Mesenchymal stem cell (in vitro differentiated cells and primary cell): ENCODE results near the gene FBXL17.

ENCODE experiments used
- DNase-seq: peaks from one replicate; pipeline ENCODE4 v3.0.0-alpha.2; 2013
- H2AFZ ChIP-seq: one replicate; pipeline ENCODE4 v1.6.1; 2013; ENCODE audit warnings: low read depth, mild to moderate bottlenecking, control low read depth, inconsistent platforms, low read length, moderate library complexity
- H2AK5ac ChIP-seq: 2 replicates; pipeline ENCODE4 v1.6.1; 2013; ENCODE audit warnings: low read length, moderate library complexity, mild to moderate bottlenecking, inconsistent platforms; ENCODE audit not compliant: severe bottlenecking
- H2BK120ac ChIP-seq: one replicate; pipeline ENCODE4 v1.6.1; 2013; ENCODE audit warnings: low read depth, mild to moderate bottlenecking, inconsistent platforms, low read length, moderate library complexity
- H2BK12ac ChIP-seq, 2 experiments: one replicate each; pipeline ENCODE4 v1.6.1; 2013; ENCODE audit warnings: inconsistent platforms in 2 of 2, low read length in 2 of 2, mild to moderate bottlenecking in 2 of 2, moderate library complexity in 2 of 2, control low read depth in 1 of 2
- H2BK15ac ChIP-seq: one replicate; pipeline ENCODE4 v1.6.1; 2013; ENCODE audit warnings: mild to moderate bottlenecking, low read depth, inconsistent platforms; ENCODE audit not compliant: poor library complexity, severe bottlenecking
- H2BK5ac ChIP-seq: 2 replicates; pipeline ENCODE4 v1.6.1; 2013; ENCODE audit warnings: low read depth, mild to moderate bottlenecking, low read length, control low read depth, inconsistent platforms; ENCODE audit not compliant: poor library complexity, severe bottlenecking
- H3K14ac ChIP-seq, 2 experiments: one replicate each; pipeline ENCODE4 v1.6.1; 2013; ENCODE audit warnings: inconsistent platforms in 2 of 2, low read length in 2 of 2, control low read depth in 1 of 2, mild to moderate bottlenecking in 1 of 2, moderate library complexity in 1 of 2
- H3K18ac ChIP-seq, 2 experiments: one replicate each; pipeline ENCODE4 v1.6.1; 2013; ENCODE audit warnings: inconsistent platforms in 2 of 2, low read length in 2 of 2, control low read depth in 1 of 2, low read depth in 1 of 2, mild to moderate bottlenecking in 1 of 2
- H3K23ac ChIP-seq, 2 experiments: one replicate each; pipeline ENCODE4 v1.6.1; 2013; ENCODE audit warnings: inconsistent platforms in 2 of 2, low read length in 2 of 2, mild to moderate bottlenecking in 2 of 2, moderate library complexity in 2 of 2, control low read depth in 1 of 2
- H3K27ac ChIP-seq: 2 replicates; pipeline ENCODE4 v1.5.1; 2013; ENCODE audit warnings: mild to moderate bottlenecking, moderate library complexity, low read length, control low read depth, inconsistent platforms; ENCODE audit not compliant: poor library complexity, severe bottlenecking
- H3K27me3 ChIP-seq, 2 experiments: 2 replicates each; pipeline versions ENCODE4 v1.6.1 to v1.7.0; 2013; ENCODE audit warnings: low read length in 2 of 2, mild to moderate bottlenecking in 2 of 2, moderate library complexity in 2 of 2, control low read depth in 1 of 2, inconsistent platforms in 1 of 2; ENCODE audit not compliant: control insufficient read depth in 1 of 2, insufficient read depth in 1 of 2
- H3K36me3 ChIP-seq, 2 experiments: 2 replicates each; pipeline versions ENCODE4 v1.6.1 to v1.7.0; 2013; ENCODE audit warnings: low read length in 2 of 2, control low read depth in 1 of 2, inconsistent platforms in 1 of 2, low read depth in 1 of 2, mild to moderate bottlenecking in 1 of 2; ENCODE audit not compliant: insufficient read depth in 2 of 2, control insufficient read depth in 1 of 2
- H3K4ac ChIP-seq, 2 experiments: one replicate each; pipeline ENCODE4 v1.6.1; 2013; ENCODE audit warnings: inconsistent platforms in 2 of 2, low read length in 2 of 2, mild to moderate bottlenecking in 2 of 2, moderate library complexity in 2 of 2, control low read depth in 1 of 2, low read depth in 1 of 2
- H3K4me1 ChIP-seq: 2 replicates; pipeline ENCODE4 v1.6.1; 2013; ENCODE audit warnings: low read depth, low read length, control low read depth; ENCODE audit not compliant: control insufficient read depth, insufficient read depth
- H3K4me2 ChIP-seq: 2 replicates; pipeline ENCODE4 v1.6.1; 2013; ENCODE audit warnings: low read length, mild to moderate bottlenecking, inconsistent platforms; ENCODE audit not compliant: poor library complexity, severe bottlenecking
- H3K4me3 ChIP-seq, 2 experiments: 2 replicates each; pipeline versions ENCODE4 v1.5.1 to v1.7.0; 2013; ENCODE audit warnings: low read length in 2 of 2, mild to moderate bottlenecking in 2 of 2, control low read depth in 1 of 2, low read depth in 1 of 2; ENCODE audit not compliant: insufficient read depth in 1 of 2
- H3K79me1 ChIP-seq: replicated peaks from 2 replicates; pipeline ENCODE4 v1.6.1; 2013; ENCODE audit warnings: mild to moderate bottlenecking, control low read depth, low read length, inconsistent platforms; ENCODE audit not compliant: poor library complexity, severe bottlenecking
- H3K9ac ChIP-seq: 2 replicates; pipeline ENCODE4 v1.7.0; 2013; ENCODE audit warnings: mild to moderate bottlenecking, low read length, moderate library complexity
- H3K9me3 ChIP-seq: 2 replicates; pipeline ENCODE4 v1.7.0; 2013; ENCODE audit warnings: mild to moderate bottlenecking, low read length; ENCODE audit not compliant: control insufficient read depth
- H4K8ac ChIP-seq: one replicate; pipeline ENCODE4 v1.6.1; 2013; ENCODE audit warnings: inconsistent platforms, mild to moderate bottlenecking, low read length, moderate library complexity
- H4K91ac ChIP-seq: one replicate; pipeline ENCODE4 v1.6.1; 2013; ENCODE audit warnings: mild to moderate bottlenecking, low read length, inconsistent platforms
- WGBS: methylation state at CpG from one replicate; pipeline ENCODE4 v1.1.7; 2013; ENCODE audit warnings: mixed read lengths; 5-methylcytosine and 5-hydroxymethylcytosine counted together

The FBXL17 gene

GRCh38 chr5:108078345-108078744 is 303.6 kb downstream of the FBXL17 start:
- no peak overlapping the region for H3K4me3 ChIP-seq
- no peak overlapping the region for H2BK12ac ChIP-seq
- no peak overlapping the region for H3K4ac ChIP-seq
- no peaks in the 10 kb centered on the region for H3K79me1 ChIP-seq
- DNase-seq = no peak
- no peaks in the 10 kb centered on the region for H3K36me3 ChIP-seq
- H2BK15ac ChIP-seq = no peak overlapping the region
- H2AFZ ChIP-seq = no peak overlapping the region
- no peak overlapping the region for H2BK120ac ChIP-seq
- H4K8ac ChIP-seq = no peak overlapping the region
- H3K18ac ChIP-seq = no peak overlapping the region
- no peak overlapping the region for H3K27ac ChIP-seq
- WGBS = 83% methylated on average over 3 of the region's 3 CpGs
- no peaks in the 10 kb centered on the region for H3K4me1 ChIP-seq
- H2BK5ac ChIP-seq = no peak overlapping the region
- H3K23ac ChIP-seq = no peak overlapping the region
- H3K9me3 ChIP-seq = no peaks in the 10 kb centered on the region
- no peaks in the 10 kb centered on the region for H3K27me3 ChIP-seq
- H2AK5ac ChIP-seq = no peak overlapping the region
- H4K91ac ChIP-seq = no peak overlapping the region
- no peak overlapping the region for H3K14ac ChIP-seq
- H3K9ac ChIP-seq = no peak overlapping the region
- H3K4me2 ChIP-seq = no peak overlapping the region

GRCh38 chr5:108074626-108075025 is 307.3 kb downstream of the FBXL17 start:
- Histone ChIP-seq H3K14ac (no peak overlapping the region), H3K36me3 (no peaks in the 10 kb centered on the region), H2BK5ac (no peak overlapping the region), H2BK15ac (no peak overlapping the region), H3K9ac (no peak overlapping the region), H3K4ac (no peak overlapping the region), H3K79me1 (no peaks in the 10 kb centered on the region), H3K27me3 (no peaks in the 10 kb centered on the region), H2AK5ac (no peak overlapping the region), H3K18ac (no peak overlapping the region), H3K4me2 (no peak overlapping the region), H3K23ac (no peak overlapping the region), H2BK120ac (no peak overlapping the region), H2BK12ac (no peak overlapping the region), H3K27ac (no peak overlapping the region), H4K8ac (no peak overlapping the region), H3K4me3 (no peak overlapping the region), H3K9me3 (no peaks in the 10 kb centered on the region), H4K91ac (no peak overlapping the region), H3K4me1 (no peaks in the 10 kb centered on the region), H2AFZ (no peak overlapping the region)
- WGBS = 4% methylated on average over 2 of the region's 2 CpGs
- peak; percentile 53 for DNase-seq

GRCh38 chr5:108064302-108064701 is 317.6 kb downstream of the FBXL17 start:
- Histone ChIP-seq H2AFZ (no peak overlapping the region), H4K8ac (no peak overlapping the region), H3K9ac (no peak overlapping the region), H3K27ac (no peak overlapping the region), H3K27me3 (no peaks in the 10 kb centered on the region), H3K36me3 (no peaks in the 10 kb centered on the region), H3K4me2 (no peak overlapping the region), H3K9me3 (no peaks in the 10 kb centered on the region), H3K79me1 (no peaks in the 10 kb centered on the region), H3K14ac (no peak overlapping the region), H2BK120ac (no peak overlapping the region), H3K18ac (no peak overlapping the region), H3K23ac (no peak overlapping the region), H3K4me3 (no peak overlapping the region), H3K4me1 (no peaks in the 10 kb centered on the region), H4K91ac (no peak overlapping the region), H2BK12ac (no peak overlapping the region), H2BK5ac (no peak overlapping the region), H2AK5ac (no peak overlapping the region), H2BK15ac (no peak overlapping the region), H3K4ac (no peak overlapping the region)
- no peak for DNase-seq

- Histone ChIP-seq H2BK120ac (no peak overlapping the region), H4K8ac (no peak overlapping the region), H3K9me3 (no peaks in the 10 kb centered on the region), H3K4ac (no peak overlapping the region), H2BK15ac (no peak overlapping the region), H3K4me3 (no peak overlapping the region), H3K27me3 (no peaks in the 10 kb centered on the region), H3K4me1 (no peaks in the 10 kb centered on the region), H3K23ac (no peak overlapping the region), H3K18ac (no peak overlapping the region), H3K14ac (no peak overlapping the region), H2BK12ac (no peak overlapping the region), H4K91ac (no peak overlapping the region), H3K4me2 (no peak overlapping the region), H3K79me1 (no peaks in the 10 kb centered on the region), H3K27ac (no peak overlapping the region), H2BK5ac (no peak overlapping the region), H2AK5ac (no peak overlapping the region), H3K36me3 (no peaks in the 10 kb centered on the region), H3K9ac (no peak overlapping the region), H2AFZ (no peak overlapping the region)
- WGBS = 87% methylated on average over 5 of the region's 6 CpGs
- no peak for DNase-seq
These were observed 320.0 kb downstream of the FBXL17 start for GRCh38 chr5:108061941-108062340.
